ENCODE measurements around the gene USP46.

GRCh38 chr4:52586069-52586468, 73.0 kb downstream of the USP46 start:
- TF ChIP-seq CTCF (IDR thresholded peaks at IDR 0.05) (no peak), POLR2A (IDR thresholded peaks at IDR 0.05) (no peak)

Data from adrenal gland (tissue), 5 donors.